Stimulated activated CD4-positive, alpha-beta T cell treated with anti-CD3 and anti-CD28 coated beads, Interleukin-15, amount 100 ng/mL, for 1 hour (primary cell): ENCODE results near the gene ADCY10.
"Not testable (repeated sequence)": the region's sequence is repeated elsewhere in the genome, so short reads cannot be mapped to it uniquely, and the experiment has no call there.

Source experiments
- DNase-seq, 2 donors: peaks; one replicate each; pipeline ENCODE4 v3.0.0-alpha.2; 2020; ENCODE audit warnings: low read depth in 1 of 2, low spot score in 1 of 2

Gene ADCY10

DNA sequence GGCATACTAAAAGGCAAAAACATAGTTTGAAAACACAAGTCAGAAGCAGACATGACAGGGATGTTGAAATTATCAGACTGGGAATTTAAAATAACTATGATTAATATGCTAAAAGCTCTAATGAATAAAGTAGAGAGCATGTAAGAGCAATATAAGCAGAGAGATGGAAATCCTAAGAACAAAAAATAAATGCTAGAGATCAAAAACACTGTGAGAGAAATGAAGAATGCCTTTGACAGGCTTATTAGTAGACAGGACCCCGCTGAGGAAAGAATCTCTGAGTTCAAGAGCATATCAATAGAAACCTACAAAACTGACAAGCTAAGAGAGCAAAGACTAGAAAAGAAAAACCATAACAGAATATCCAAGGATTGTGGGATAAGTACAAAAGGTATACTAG lies 98.3 kb downstream of the ADCY10 start:
- no peak for DNase-seq

DNA sequence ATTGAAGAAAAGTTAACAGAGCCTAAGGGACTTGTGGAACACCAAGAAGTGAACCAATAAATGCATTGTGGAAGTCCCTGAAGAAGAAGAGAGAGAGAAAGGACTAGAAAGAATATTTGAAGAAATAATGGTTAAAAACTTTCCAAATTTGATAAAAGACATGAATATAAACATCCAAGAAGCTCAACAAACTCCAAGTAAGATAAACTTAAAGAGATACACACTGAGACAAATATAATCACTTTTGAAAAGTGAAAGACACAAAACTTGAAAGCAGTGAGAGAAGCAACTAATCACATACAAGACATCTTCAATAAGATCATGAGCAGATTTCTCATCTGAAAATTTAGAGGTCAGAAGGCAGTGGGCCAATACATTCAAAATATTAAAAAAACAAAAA lies 101.0 kb downstream of the ADCY10 start:
- no peak for DNase-seq

DNA sequence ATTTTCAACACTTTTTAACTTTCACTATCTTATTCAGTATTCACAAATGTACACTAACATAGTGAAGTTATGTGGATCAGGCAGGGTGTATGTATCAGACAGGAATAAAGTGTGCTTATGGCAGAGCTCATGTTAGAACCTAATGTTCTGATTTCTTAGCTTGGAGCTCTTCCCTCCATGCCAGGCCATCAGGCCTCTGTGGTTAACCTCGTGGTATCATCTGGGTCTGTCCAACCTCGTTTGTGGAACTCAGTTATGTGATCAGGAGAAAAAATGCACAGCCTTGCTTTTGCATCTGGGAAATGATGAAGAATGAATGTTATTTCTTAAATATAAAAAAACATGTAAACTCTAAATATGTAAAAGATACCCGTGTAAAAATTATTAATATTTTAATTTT lies 105.2 kb downstream of the ADCY10 start:
- no peak for DNase-seq

DNA sequence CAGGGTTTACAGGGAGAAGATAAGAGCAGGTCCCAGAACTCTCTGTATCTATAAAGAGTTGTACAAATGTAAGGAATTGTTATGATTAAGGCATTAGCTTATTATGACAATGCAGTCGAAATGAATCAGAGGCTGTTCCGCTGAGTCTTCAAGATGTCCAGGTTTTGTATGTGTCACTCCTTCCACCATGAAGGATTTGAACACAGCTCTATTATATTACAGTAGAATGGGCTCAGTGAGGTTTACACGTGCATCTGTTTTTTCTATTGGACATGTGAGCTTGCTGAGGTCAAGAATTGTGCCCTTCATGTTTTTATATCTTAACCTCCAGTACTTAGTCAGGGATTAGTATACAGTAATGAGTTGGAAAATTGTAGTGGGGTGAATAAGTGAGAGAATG lies 105.8 kb downstream of the ADCY10 start:
- DNase-seq = no peak

DNA sequence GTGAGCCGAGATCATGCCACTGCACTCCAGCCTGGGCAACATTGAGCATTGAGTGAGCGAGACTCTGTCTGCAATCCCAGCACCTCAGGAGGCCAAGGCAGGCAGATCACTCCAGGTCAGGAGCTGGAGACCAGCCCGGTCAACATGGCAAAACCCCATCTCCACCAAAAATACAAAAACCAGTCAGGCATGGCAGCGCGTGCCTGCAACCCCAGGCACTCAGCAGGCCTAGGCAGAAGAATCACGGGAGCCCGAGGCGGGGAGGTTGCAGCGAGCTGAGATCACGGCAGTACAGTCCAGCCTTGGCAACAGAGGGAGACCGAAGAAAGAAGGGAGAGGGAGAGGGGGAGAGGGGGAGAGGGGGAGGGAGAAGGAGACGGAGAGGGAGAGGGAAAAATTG lies 107.3 kb downstream of the ADCY10 start:
- DNase-seq = not testable (repeated sequence)

DNA sequence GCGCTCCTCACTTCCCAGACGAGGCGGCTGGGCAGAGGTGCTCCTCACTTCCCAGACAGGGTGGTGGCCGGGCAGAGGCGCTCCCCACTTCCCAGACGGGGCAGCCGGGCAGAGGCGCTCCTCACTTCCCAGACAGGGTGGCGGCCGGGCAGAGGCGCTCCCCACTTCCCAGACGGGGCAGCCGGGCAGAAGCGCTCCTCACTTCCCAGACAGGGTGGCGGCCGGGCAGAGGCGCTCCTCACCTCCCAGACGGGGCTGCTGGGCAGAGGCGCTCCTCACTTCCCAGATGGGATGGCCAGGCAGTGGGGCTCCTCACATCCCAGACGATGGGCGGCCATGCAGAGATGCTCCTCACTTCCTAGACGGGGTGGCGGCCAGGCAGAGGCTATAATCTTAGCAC lies 107.7 kb downstream of the ADCY10 start:
- not testable (repeated sequence) for DNase-seq

DNA sequence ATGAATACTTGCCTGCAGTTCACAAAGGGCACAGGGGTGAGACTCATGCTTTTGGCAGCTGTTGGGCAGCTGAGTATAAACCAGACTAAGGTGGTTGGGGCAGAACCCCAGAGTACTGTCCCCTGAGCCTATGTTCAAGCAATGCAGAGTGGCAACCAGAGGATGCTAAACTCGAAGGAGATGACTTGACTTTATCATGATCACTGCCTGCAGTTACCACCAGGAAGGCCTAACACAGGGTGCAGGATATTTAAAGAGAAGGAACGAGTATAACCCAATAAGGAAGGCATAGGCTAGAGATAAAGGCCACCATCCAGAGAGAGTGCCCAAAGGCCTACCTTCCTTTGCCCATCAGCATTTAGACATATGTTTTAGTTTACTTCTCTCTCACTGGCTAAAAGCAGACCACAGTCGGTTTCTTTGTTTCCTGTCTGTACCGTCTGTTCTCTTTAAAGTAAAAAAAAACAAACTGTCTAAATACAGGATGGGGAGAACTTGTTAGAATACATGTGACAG lies 108.8 kb downstream of the ADCY10 start:
- DNase-seq = no peak

DNA sequence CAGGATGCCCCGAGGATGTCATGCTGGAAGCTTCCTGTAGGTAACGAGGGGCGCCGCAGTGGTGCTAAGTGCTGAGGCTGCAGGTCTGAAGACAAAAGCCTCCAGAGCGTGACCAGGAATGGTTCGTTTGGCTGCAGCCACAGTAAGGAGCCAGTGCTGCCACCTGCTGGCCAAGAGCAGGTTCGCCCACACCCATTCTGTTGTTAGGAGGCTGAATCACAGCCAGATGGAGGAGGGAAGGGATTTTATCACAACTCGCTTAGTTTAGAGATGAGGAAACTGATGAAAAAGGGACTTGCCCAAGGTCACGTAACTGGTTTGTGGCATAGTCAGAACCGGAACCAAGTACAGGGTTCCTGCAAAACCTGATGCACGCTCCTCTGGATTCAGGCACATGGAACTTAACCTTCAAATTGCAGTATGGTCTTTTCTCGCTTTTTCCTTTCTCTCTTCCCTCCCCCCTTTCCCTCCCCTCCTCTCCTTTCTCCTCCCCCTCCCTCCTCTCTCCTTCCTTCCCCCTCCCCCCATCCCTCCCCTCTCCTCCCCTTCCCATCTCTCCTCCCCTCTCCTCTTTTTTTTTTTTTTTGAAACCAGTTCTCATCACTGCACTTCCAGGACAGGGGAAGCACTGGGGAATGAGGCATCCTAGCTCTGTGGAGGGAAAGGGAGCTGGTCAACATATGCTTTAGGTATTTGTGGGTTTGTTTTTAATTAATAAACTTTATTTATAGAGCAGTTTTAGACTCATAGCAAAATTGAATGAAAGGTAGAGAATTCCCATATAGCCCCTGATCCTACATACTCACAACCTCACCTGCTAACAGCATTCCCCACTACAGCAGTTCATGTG lies 110.4 kb downstream of the ADCY10 start:
- peak; percentile 66 to 73 for DNase-seq

DNA sequence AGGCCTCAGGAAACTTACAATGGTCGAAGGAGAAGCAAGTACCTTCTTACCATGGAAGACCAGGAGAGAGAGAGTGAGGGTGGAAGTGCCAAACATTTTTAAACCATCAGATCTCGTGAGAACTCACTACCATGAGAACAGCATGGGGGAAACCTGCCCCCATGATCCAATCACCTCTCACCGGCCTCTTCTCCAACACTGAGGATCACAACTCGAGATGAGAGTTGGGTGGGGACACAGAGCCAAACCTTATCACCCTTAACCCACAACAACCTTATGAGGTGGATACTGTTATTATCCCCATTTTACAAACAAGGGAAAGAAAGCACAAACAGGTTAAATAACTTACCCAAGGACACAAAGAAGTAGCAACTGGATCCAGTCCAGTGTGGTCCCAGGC lies 111.7 kb downstream of the ADCY10 start:
- no peak for DNase-seq

DNA sequence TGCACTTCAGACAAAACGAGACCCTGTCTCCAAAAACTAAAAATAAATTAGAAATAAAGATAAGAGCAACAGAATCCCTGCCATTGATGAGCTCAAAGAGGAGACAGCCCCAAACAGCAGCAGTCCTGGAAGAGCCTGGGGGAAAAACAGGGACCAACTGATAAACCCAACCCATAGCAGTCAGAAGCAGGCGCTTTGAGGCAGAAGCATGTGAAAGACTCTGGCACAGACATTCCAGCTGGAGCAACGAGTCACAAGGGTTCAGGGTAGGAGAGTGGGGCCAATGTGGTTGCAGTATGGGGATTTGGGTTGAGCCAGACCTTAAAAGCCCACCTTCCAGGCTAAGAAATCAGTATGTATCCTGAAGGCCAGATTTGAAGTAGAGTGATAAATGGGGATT lies 113.7 kb downstream of the ADCY10 start:
- no peak for DNase-seq

DNA sequence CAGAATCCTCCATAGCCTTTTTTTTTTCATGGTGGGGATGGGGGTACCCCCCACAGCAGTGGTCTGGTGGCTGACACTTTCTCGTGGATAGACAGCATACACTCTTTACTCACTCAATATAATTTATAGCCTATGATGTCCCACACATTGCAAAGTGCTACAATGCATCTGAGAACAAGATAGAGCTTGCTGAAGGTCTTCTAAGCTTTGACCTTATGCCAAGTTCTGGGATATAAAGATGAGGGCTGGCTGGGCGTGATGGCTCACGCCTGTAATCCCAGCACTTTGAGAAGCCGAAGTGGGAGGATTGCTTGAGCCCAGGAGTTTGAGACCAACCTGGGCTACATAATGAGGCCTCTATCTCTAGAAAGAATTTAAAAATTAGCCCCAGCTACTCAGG lies 114.2 kb downstream of the ADCY10 start:
- DNase-seq = no peak

DNA sequence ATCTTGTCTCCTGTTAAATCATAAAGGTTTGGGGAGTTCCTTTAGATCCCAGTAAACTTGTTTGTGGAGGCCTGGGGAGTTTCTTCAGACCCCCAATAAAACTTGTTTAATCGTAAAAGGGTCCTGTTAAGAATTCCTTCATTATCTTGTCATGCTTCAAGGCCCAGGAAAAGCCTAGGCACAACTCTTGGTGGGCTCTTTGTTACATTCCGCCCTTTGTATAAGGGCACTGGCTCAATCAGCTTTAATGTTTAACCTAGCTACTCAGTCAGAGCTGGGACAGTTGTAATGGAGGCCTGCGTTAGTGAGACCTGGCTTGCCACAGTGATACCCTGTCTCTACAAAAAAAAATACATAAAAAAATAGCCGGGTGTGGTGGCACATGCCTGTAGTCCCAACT lies 115.0 kb downstream of the ADCY10 start:
- DNase-seq = no peak

DNA sequence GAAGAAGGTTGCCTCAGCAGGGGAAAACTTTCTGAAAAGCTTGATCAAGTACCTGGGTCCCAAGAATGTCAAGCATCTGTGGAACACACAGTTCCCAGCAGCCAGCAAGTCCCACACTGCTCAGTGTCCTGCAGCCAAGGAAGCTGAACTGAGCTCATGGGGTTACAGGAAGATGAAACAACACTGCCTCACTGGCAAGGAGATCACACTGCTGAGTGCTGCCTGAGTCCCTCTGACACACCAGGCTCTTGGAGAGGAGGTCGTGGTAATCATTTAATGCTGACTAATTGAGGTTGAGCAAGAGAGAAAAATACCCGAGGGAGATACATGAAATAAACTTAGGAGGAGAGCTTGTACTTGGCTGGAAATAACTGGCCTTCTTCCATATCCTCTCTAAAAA lies 116.9 kb downstream of the ADCY10 start:
- DNase-seq = no peak

DNA sequence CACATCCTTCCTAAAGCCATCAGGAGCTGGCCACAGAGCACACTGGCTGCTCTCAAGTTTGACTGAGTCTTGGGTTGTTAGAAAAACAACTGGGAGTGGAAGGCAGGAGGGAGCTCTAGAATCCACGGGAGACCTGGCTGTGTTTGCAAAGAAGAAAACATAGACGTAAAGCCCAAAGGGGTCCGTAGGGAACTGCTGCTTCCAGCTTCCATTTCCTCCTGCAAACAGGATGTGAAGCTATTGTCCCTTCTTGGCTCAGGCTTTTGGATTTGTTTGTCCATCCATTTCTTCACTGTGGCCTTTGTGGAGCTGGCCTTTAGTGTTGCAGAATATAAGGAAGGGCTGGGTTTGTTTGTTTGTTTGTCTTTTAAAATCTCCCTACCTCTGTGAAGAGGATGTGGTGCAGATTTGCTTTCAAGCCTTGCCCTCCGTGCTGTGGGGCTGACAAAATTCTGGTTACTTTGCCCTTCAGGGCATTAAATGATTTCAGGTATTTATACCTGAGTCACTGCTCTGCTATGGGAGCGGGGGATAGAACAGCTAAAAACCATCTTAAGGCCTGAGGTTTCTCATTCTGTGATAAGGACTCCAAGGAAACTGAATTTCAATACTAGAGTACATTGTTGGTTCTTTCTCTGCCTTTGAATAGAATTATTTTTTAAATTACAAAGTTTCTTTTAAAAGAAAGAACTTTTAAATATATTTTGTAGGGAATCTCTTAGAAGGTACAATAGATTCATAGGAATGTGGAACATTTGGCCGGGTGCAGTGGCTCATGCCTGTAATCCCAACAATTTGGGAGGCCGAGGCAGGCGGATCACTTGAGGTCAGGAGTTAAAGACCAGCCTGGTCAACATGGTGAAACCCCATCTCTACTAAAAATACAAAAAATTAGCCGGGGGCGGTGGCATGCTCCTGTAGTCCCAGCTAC lies 117.9 kb downstream of the ADCY10 start:
- no peak for DNase-seq

DNA sequence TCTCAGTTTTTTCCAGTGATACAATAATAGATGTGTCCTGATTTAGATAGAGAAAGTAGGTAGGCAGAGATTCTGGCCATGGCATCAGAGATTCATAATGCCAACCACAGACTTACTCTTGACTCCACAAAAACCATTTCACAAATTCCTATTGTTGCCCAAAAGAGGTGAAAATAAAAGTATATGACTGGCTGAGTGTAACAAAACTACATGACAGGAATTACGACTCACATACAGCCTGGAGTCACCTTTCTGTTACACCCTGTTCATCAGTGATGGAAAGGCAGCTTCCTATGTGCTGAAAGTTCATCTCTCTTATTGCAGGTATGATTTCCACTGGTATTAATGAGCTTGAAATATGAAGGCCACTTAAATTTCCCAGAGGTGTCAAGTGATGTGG lies 119.9 kb downstream of the ADCY10 start:
- no peak for DNase-seq

DNA sequence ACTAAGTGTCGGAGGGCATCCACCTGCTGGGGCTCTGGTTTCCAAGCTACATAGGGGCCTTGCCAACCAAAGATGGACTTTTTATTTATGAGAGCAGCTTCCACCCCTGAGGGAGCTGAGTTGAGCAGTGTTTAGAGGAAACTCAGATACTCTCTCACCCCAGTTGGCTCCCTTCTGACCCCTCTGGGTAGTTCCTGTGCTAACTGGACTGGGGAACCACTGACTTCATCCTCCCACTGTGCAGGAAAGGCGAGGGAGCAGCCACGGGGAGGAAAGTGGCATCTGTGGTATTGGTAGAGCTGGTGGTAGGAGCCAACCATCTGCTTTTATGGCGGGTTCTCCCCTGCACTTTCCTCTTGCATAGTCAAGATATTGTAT lies 121.8 kb downstream of the ADCY10 start:
- no peak for DNase-seq

DNA sequence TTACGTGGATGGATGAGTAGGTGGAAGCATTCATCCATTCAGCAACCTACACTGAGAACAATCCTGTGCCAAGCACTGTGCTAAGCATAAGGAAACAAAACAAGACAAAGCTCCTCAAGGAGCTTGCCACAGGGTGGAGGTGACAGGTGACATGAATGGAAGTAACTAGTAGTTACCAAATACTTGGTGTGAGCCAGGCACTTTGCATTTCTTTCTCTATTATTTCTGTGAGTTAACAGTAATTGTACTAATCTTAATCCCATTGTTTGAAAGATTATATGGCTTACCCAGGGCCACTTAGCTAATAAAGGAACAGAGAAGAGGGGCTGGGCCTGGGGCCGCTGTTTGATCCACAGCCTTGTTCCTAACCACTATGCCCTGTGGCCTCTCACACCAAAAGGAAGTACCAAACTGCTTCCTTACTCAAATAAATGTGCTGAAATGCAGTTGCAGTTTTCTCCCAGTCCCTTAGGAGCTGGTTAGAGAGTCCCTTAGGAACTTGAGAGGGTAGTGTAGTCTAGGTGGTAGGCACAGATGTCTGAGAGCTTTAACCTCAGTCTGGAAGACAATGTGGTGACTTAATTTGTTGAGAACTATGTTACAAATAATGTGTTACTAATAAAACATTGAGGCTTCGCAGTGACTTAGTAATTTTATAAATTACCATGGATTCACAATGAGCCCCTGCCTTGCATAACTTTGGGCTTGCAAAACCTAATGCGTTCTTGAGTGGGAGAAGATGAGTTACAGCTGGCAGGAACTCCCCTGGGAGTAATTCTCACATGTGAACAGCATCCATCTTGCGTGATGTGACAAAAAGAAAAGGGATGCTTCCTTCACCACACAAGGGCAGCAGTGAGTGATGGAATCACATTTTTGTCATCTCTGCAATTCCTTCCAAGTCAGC lies 122.4 kb downstream of the ADCY10 start:
- no peak for DNase-seq

DNA sequence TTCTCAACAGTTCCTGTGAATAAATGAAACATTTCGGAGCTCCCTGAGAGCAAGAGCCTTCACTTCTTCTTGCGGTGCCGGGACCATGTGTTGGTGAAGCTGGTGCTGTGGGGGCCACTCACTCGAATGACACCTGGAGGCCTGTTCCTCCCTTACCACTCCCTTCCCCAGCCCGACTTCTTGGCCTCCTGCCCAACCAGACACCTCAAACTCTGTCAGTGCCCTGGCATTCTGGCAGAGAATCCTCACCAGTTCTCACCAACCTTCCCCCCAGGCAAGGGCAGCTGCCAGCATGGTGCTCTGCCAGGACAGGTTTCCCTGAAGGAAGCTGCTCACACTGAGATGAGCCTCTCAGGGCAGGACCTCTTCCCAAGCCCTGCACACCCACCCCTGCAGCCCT lies 123.8 kb downstream of the ADCY10 start:
- DNase-seq = no peak

DNA sequence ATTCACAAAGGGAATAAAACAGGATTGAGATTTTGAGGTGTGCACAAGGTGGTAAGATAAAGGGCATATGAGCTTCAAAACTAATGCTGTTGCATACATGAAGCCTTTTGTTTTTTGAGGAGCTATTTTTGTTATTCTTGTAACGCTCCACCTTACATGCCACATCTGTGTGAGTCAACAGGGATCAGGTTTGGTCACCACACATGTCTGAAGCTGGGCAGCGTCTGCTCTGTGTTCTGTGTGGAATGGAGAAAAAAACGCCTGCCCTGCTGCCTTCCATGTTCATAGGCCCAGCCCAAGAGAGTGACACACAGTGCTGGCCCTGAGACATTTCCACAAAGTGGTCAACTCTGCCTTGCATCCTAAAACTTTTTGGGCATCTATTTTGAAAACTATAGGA lies 124.4 kb downstream of the ADCY10 start:
- no peak for DNase-seq

DNA sequence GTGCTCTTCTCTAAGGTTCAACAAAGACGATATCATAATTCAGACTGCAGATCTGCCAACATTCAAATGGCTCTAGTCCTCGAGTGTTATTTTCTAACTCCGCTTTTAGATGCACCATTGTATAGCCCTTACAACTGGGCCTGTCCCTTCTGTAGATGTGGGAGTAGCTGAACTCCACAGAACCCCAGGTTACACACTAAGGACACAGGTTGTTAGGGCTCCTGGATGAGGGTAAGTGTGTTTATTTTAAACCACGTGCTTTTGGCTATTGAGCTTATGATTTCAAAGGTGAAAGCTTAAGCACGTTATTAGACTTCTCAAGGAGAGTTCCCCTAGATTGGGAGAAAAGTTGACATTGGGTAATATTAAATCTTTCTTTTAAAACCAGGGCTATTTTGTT lies 127.4 kb downstream of the ADCY10 start:
- no peak for DNase-seq
